Transverse colon (tissue), 4 donors: ENCODE results near the gene TP53INP2. TPM values are rescaled to one million over a fixed set of nuclear protein-coding genes. Genes with fewer than 3 reads are reported as not detected.

Experiments
- DNase-seq: peaks from one replicate; pipeline ENCODE4 v3.0.0-alpha.2; 2019
- H3K27ac ChIP-seq, 4 donors: fragments of 200-600 bp; sonication (generic); 2 replicates each; pipeline ENCODE4 v1.5.1; 2016 to 2018; ENCODE audit warnings: inconsistent platforms in 4 of 4
- H3K27me3 ChIP-seq: fragments of 200-600 bp; sonication (generic); 2 replicates; pipeline ENCODE4 v1.5.1; 2017; ENCODE audit warnings: inconsistent platforms
- H3K36me3 ChIP-seq, 4 donors: fragments of 200-600 bp; sonication (generic); 2 replicates each; pipeline ENCODE4 v1.5.1; 2017 to 2019; ENCODE audit warnings: inconsistent platforms in 4 of 4
- H3K4me1 ChIP-seq, 4 donors: fragments of 200-600 bp; sonication (generic); 2 replicates each; pipeline ENCODE4 v1.5.1; 2017 to 2020; ENCODE audit warnings: inconsistent platforms in 4 of 4
- H3K4me3 ChIP-seq, 4 donors: fragments of 200-600 bp; sonication (generic); 1 replicate in 1 of 4; 2 replicates in 3 of 4; pipeline versions ENCODE4 v1.5.1 to v1.6.1; 2017 to 2019; ENCODE audit warnings: inconsistent platforms in 4 of 4
- H3K9me3 ChIP-seq, 2 donors: fragments of 200-600 bp; sonication (generic); 2 replicates each; pipeline ENCODE4 v1.5.1; 2017 to 2019; ENCODE audit warnings: inconsistent platforms in 2 of 2
- CTCF ChIP-seq, 5 experiments: fragments of 200-600 bp in 3 of 5; fragments of 450-650 bp in 2 of 5; sonication (generic) in 3 of 5; IDR thresholded peaks; 1 replicate in 2 of 5; 2 replicates in 3 of 5; pipeline ENCODE4 v1.5.1; 2016 to 2017; ENCODE audit warnings: antibody characterized with exemption in 5 of 5, inconsistent platforms in 3 of 5, mild to moderate bottlenecking in 2 of 5, moderate library complexity in 1 of 5
- EP300 ChIP-seq: sonication (generic); formaldehyde crosslinking; IDR thresholded peaks from one replicate; pipeline ENCODE4 v1.6.1; 2017; ENCODE audit warnings: antibody characterized with exemption, low read depth
- POLR2A ChIP-seq: fragments of 450-650 bp; IDR thresholded peaks from one replicate; pipeline ENCODE4 v1.6.1; 2016; ENCODE audit warnings: antibody characterized with exemption, mild to moderate bottlenecking, moderate library complexity
- POLR2AphosphoS5 ChIP-seq, 3 donors: sonication (generic); formaldehyde crosslinking; IDR thresholded peaks; one replicate each; pipeline ENCODE4 v1.6.1; 2016; ENCODE audit warnings: antibody characterized with exemption in 3 of 3
- WGBS, 2 donors: methylation state at CpG; one replicate each; pipeline ENCODE4 v1.1.5; 2018; ENCODE audit warnings: low coverage in 1 of 2; 5-methylcytosine and 5-hydroxymethylcytosine counted together
- in situ Hi-C, 4 donors: fragments of 200-750 bp; cut with MboI; loops; one replicate each; pipeline versions ENCODE4 v1.15.0 to v1.15.1; 2017; ENCODE audit warnings: low sequenced_read_pairs in 3 of 4, low pct_ligation_motif_present in 1 of 4, low pct_unique_long_range_greater_than_20kb in 1 of 4
- intact Hi-C: fragments of 100-400 bp; cut with DNase I; formaldehyde crosslinking; loops from one replicate; pipeline ENCODE4 v1.15.1; 2023; ENCODE audit warnings: low total_unique reads
- total RNA-seq, 4 donors: library from RNA; depleted of rRNA; stranded (reverse); fragments of >200 nt; gene quantifications; one replicate each; pipeline ENCODE4 v1.1.0, GENCODE V29; 2016

The TP53INP2 gene
- total RNA-seq, 4 donors from 2014 or later, result 12.9 to 80.8 (median 57.9) TPM

- no peak for DNase-seq
- no peak overlapping the region for H3K27ac ChIP-seq
- no peak overlapping the region for H3K4me3 ChIP-seq
- in situ Hi-C loops, result loop anchor here in 2 of 4 donors (25.0 kb wide), 1 partner anchor 439 kb away; the partner anchor contains the start of gene AHCY (in 2 of the 2)
- H3K4me1 ChIP-seq, result no peaks in the 10 kb centered on the region
- H3K36me3 ChIP-seq, result peaks cover 0 to 53% (median 16%) of the 10 kb centered on the region in 4 donors
- no peaks in the 10 kb centered on the region for H3K9me3 ChIP-seq
- 90 to 95% methylated on average over 3 of the region's 3 CpGs for WGBS, 2 donors
- no peaks in the 10 kb centered on the region for H3K27me3 ChIP-seq
- intact Hi-C loops, result no loop called here
- TF ChIP-seq POLR2AphosphoS5 (IDR thresholded peaks at IDR 0.05), result no peak
These were observed 47.3 kb downstream of the TP53INP2 start for GRCh38 chr20:34751453-34751852.

- no peak overlapping the region for H3K4me3 ChIP-seq
- intact Hi-C loops, result no loop called here
- no peak overlapping the region for H3K27ac ChIP-seq
- 56 to 76% methylated on average over 2 of the region's 2 CpGs for WGBS, 2 donors
- H3K9me3 ChIP-seq, result no peaks in the 10 kb centered on the region
- peaks cover 0 to 58% (median 21%) of the 10 kb centered on the region in 4 donors for H3K36me3 ChIP-seq
- in situ Hi-C loops, result loop anchor here in 2 of 4 donors (25.0 kb wide), 1 partner anchor 442 kb away; the partner anchor contains the start of gene AHCY (in 2 of the 2)
- H3K27me3 ChIP-seq, result no peaks in the 10 kb centered on the region
- no peaks in the 10 kb centered on the region for H3K4me1 ChIP-seq
- DNase-seq, result no peak
- no peak for TF ChIP-seq POLR2A
- TF ChIP-seq CTCF (IDR thresholded peaks at IDR 0.05), result no peak
- no peak for TF ChIP-seq EP300
- TF ChIP-seq POLR2AphosphoS5 (IDR thresholded peaks at IDR 0.05), result no peak
These were observed 49.7 kb downstream of the TP53INP2 start for GRCh38 chr20:34753706-34754461.

- Histone ChIP-seq H3K4me1 (no peaks in the 10 kb centered on the region), H3K4me3 (no peak overlapping the region), H3K9me3 (no peaks in the 10 kb centered on the region), H3K27me3 (no peaks in the 10 kb centered on the region), H3K36me3 (peaks cover 0 to 58% (median 22%) of the 10 kb centered on the region in 4 donors), H3K27ac (no peak overlapping the region)
- 64 to 81% methylated on average over 3 to 4 of the region's 4 CpGs for WGBS, 2 donors
- intact Hi-C loops (no loop called here), in situ Hi-C loops (loop anchor here in 2 of 4 donors (25.0 kb wide), 1 partner anchor 442 kb away; the partner anchor contains the start of gene AHCY (in 2 of the 2))
- TF ChIP-seq EP300 (no peak), CTCF (IDR thresholded peaks at IDR 0.05) (no peak), POLR2A (no peak), POLR2AphosphoS5 (IDR thresholded peaks at IDR 0.05) (no peak)
- DNase-seq, result no peak
These were observed 50.5 kb downstream of the TP53INP2 start for GRCh38 chr20:34754611-34755010.

GRCh38 chr20:34755367-34755766, 51.2 kb downstream of the TP53INP2 start:
- no peaks in the 10 kb centered on the region for H3K9me3 ChIP-seq
- 91 to 100% methylated on average over 1 of the region's 1 CpG for WGBS, 2 donors
- no peak for TF ChIP-seq POLR2AphosphoS5 (IDR thresholded peaks at IDR 0.05)
- TF ChIP-seq POLR2A, result no peak
- no peak for TF ChIP-seq EP300
- no peak for TF ChIP-seq CTCF (IDR thresholded peaks at IDR 0.05)
- H3K36me3 ChIP-seq, result peaks cover 0 to 58% (median 22%) of the 10 kb centered on the region in 4 donors
- no peak for DNase-seq
- in situ Hi-C loops (loop anchor here in 2 of 4 donors (25.0 kb wide), 1 partner anchor 443 kb away; the partner anchor contains the start of gene AHCY (in 2 of the 2)), intact Hi-C loops (no loop called here)
- no peaks in the 10 kb centered on the region for H3K27me3 ChIP-seq
- no peak overlapping the region for H3K4me3 ChIP-seq
- H3K27ac ChIP-seq, result no peak overlapping the region
- no peaks in the 10 kb centered on the region for H3K4me1 ChIP-seq
